ENCODE measurements around the gene CAPZB.

DNA sequence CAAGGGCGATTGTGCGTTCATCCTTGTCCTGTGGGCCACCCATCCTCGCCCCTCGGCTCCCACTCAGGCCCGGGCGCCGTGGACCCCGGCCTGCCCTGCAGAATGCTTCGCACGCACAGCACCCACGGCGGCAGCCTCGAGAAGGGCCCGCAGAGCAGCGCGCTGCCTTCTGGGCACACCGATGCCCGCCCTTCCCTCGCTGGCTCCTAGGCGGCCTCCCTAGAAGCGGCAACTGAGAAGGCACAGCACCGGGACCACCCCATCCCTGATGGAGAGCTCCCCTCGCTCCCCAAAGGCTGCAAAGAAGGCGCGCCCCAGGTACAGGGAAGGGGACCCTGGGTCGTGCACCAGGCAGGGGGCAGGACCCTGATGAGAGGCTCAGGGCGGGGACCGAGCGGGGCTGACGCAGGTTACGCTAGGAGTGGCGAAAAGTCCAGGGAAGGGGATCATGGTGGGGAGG, 971 bp downstream of the CAPZB start:
- no peak for TF ChIP-seq CTCF (IDR thresholded peaks at IDR 0.05)
- no peak for TF ChIP-seq SIN3A (IDR thresholded peaks at IDR 0.05; ENCODE audit: borderline replicate concordance, insufficient read depth, low read depth, low read length)
